Activated CD4-positive, CD25-positive, alpha-beta regulatory T cell treated with anti-CD3 and anti-CD28 coated beads, Interleukin-2, amount 50 U/mL, for 72 hours (primary cell): Measurements from ENCODE around the gene FURIN.
A peak's percentile ranks its signal among the peaks of the same experiment; 100 is the strongest.
"Not testable (repeated sequence)": the region's sequence is repeated elsewhere in the genome, so short reads cannot be mapped to it uniquely, and the experiment has no call there.

Experiments used
- DNase-seq: peaks from one replicate; pipeline ENCODE4 v3.0.0; 2021

The FURIN gene

GRCh38 chr15:90921887-90922286 is 53.5 kb downstream of the FURIN start:
- no peak for DNase-seq

- DNase-seq: not testable (repeated sequence)
Observed at GRCh38 chr15:90922712-90923322, 54.4 kb downstream of the FURIN start.

GRCh38 chr15:90924375-90924774 is 56.0 kb downstream of the FURIN start:
- DNase-seq: no peak

GRCh38 chr15:90926766-90927165 is 58.4 kb downstream of the FURIN start:
- not testable (repeated sequence) for DNase-seq

GRCh38 chr15:90928106-90928505 is 59.7 kb downstream of the FURIN start:
- DNase-seq: not testable (repeated sequence)

GRCh38 chr15:90929246-90930019 is 61.0 kb downstream of the FURIN start:
- no peak for DNase-seq

GRCh38 chr15:90930861-90931574 is 62.6 kb downstream of the FURIN start:
- no peak for DNase-seq

- DNase-seq: no peak
Observed at GRCh38 chr15:90931575-90931827, 63.1 kb downstream of the FURIN start.

- DNase-seq: peak; percentile 96
Observed at GRCh38 chr15:90931828-90932659, 63.7 kb downstream of the FURIN start, which contains the start of gene HDDC3. HDDC3 (minus strand) TSS chr15:90932549; CDS start chr15:90932540, 9 bp downstream.

GRCh38 chr15:90932660-90932991 is 64.2 kb downstream of the FURIN start:
- DNase-seq: no peak
